H9 (cell line): ENCODE results near the gene AFG1L. TPM values are rescaled to one million over a fixed set of nuclear protein-coding genes. Genes with fewer than 3 reads are reported as not detected.

Source experiments
- DNase-seq: peaks from one replicate; pipeline ENCODE4 v3.0.0-alpha.2; 2017
- H2AFZ ChIP-seq: one replicate; pipeline ENCODE4 v1.6.1; 2013; ENCODE audit warnings: mild to moderate bottlenecking, low read length, control low read depth, moderate library complexity
- H2AK5ac ChIP-seq: 2 replicates; pipeline ENCODE4 v1.6.1; 2013; ENCODE audit warnings: low read length, control low read depth, mixed read lengths; ENCODE audit not compliant: insufficient read length
- H2BK120ac ChIP-seq: one replicate; pipeline ENCODE4 v1.6.1; 2013; ENCODE audit warnings: low read depth, mild to moderate bottlenecking, low read length, control low read depth, inconsistent platforms; ENCODE audit not compliant: poor library complexity, severe bottlenecking
- H2BK12ac ChIP-seq: 2 replicates; pipeline ENCODE4 v1.6.1; 2013; ENCODE audit warnings: low read length, control low read depth, mixed read lengths, low read depth; ENCODE audit not compliant: insufficient read length
- H2BK15ac ChIP-seq: 2 replicates; pipeline ENCODE4 v1.6.1; 2013; ENCODE audit warnings: low read depth, low read length, control low read depth
- H2BK20ac ChIP-seq: one replicate; pipeline ENCODE4 v1.6.1; 2013; ENCODE audit warnings: low read depth, mild to moderate bottlenecking, low read length, control low read depth, inconsistent platforms; ENCODE audit not compliant: poor library complexity, severe bottlenecking
- H2BK5ac ChIP-seq: 2 replicates; pipeline ENCODE4 v1.6.1; 2013; ENCODE audit warnings: low read length, control low read depth, mixed read lengths; ENCODE audit not compliant: insufficient read length
- H3K14ac ChIP-seq: 2 replicates; pipeline ENCODE4 v1.6.1; 2013; ENCODE audit warnings: low read length, control low read depth; ENCODE audit not compliant: insufficient read depth
- H3K18ac ChIP-seq: 2 replicates; pipeline ENCODE4 v1.6.1; 2013; ENCODE audit warnings: low read depth, mild to moderate bottlenecking, mixed read lengths, low read length, control low read depth; ENCODE audit not compliant: insufficient read length
- H3K23ac ChIP-seq: 2 replicates; pipeline ENCODE4 v1.6.1; 2013; ENCODE audit warnings: low read length, control low read depth, mixed read lengths, low read depth; ENCODE audit not compliant: insufficient read length
- H3K23me2 ChIP-seq: 2 replicates; pipeline ENCODE4 v1.6.1; 2013; ENCODE audit warnings: low read depth, mild to moderate bottlenecking, mixed read lengths, low read length, control low read depth; ENCODE audit not compliant: insufficient read length, poor library complexity, severe bottlenecking
- H3K27ac ChIP-seq: 2 replicates; pipeline ENCODE4 v1.5.1; 2013; ENCODE audit warnings: low read length, control low read depth, mixed read lengths, low read depth; ENCODE audit not compliant: insufficient read length
- H3K27me3 ChIP-seq: 2 replicates; pipeline ENCODE4 v1.6.1; 2013; ENCODE audit warnings: low read length, control low read depth, inconsistent platforms; ENCODE audit not compliant: insufficient read depth
- H3K4ac ChIP-seq: 2 replicates; pipeline ENCODE4 v1.6.1; 2013; ENCODE audit warnings: low read depth, mild to moderate bottlenecking, control low read depth, inconsistent platforms, low read length, moderate library complexity
- H3K4me1 ChIP-seq: 2 replicates; pipeline ENCODE4 v1.6.1; 2013; ENCODE audit warnings: low read length, control low read depth, inconsistent platforms; ENCODE audit not compliant: insufficient read depth
- H3K4me2 ChIP-seq: 2 replicates; pipeline ENCODE4 v1.6.1; 2013; ENCODE audit warnings: low read length, control low read depth, mixed read lengths; ENCODE audit not compliant: insufficient read length, insufficient read depth
- H3K56ac ChIP-seq: 2 replicates; pipeline ENCODE4 v1.6.1; 2013; ENCODE audit warnings: low read depth, mild to moderate bottlenecking, mixed read lengths, low read length, control low read depth; ENCODE audit not compliant: insufficient read length
- H3K79me1 ChIP-seq: 2 replicates; pipeline ENCODE4 v1.6.1; 2013; ENCODE audit warnings: low read depth, mild to moderate bottlenecking, moderate library complexity, low read length, control low read depth, inconsistent platforms; ENCODE audit not compliant: insufficient read depth, poor library complexity, severe bottlenecking
- H3K79me2 ChIP-seq: 2 replicates; pipeline ENCODE4 v1.6.1; 2013; ENCODE audit warnings: low read length, control low read depth, inconsistent platforms; ENCODE audit not compliant: insufficient read depth
- H3K9ac ChIP-seq: 2 replicates; pipeline ENCODE4 v1.6.1; 2013; ENCODE audit warnings: low read length, control low read depth, mixed read lengths; ENCODE audit not compliant: insufficient read length; ENCODE audit errors: extremely low read depth
- H3K9me3 ChIP-seq: one replicate; pipeline ENCODE4 v1.6.1; 2013; ENCODE audit warnings: low read depth, low read length, inconsistent platforms; ENCODE audit not compliant: control insufficient read depth
- H3T11ph ChIP-seq: one replicate; pipeline ENCODE4 v1.6.1; 2013; ENCODE audit warnings: mild to moderate bottlenecking, low read length, control low read depth, inconsistent platforms
- H4K20me1 ChIP-seq: one replicate; pipeline ENCODE4 v1.6.1; 2013; ENCODE audit not compliant: control insufficient read depth, insufficient read length, insufficient read depth
- H4K5ac ChIP-seq: 2 replicates; pipeline ENCODE4 v1.6.1; 2013; ENCODE audit warnings: low read depth, mild to moderate bottlenecking, mixed read lengths, low read length, control low read depth; ENCODE audit not compliant: insufficient read length
- H4K8ac ChIP-seq: replicated peaks from 2 replicates; pipeline ENCODE4 v1.6.1; 2013; ENCODE audit warnings: low read length, control low read depth, mixed read lengths, low read depth; ENCODE audit not compliant: insufficient read length
- H4K91ac ChIP-seq: 2 replicates; pipeline ENCODE4 v1.6.1; 2013; ENCODE audit warnings: low read depth, mild to moderate bottlenecking, moderate library complexity, mixed read lengths, low read length, control low read depth; ENCODE audit not compliant: insufficient read length
- H3K27ac Mint-ChIP-seq, 3 experiments: 2 replicates in 2 of 3; 3 replicates in 1 of 3; pipeline ENCODE4 v1.8.0; 2020 to 2021; ENCODE audit warnings: mixed read lengths in 3 of 3, mild to moderate bottlenecking in 1 of 3, moderate library complexity in 1 of 3
- H3K27me3 Mint-ChIP-seq: 2 replicates; pipeline ENCODE4 v1.8.0; 2021; ENCODE audit warnings: low read depth, mild to moderate bottlenecking, moderate library complexity, mixed read lengths
- H3K36me3 Mint-ChIP-seq, 3 experiments: 2 replicates in 2 of 3; 3 replicates in 1 of 3; pipeline ENCODE4 v1.8.0; 2020 to 2021; ENCODE audit warnings: low read depth in 3 of 3, mixed read lengths in 3 of 3; ENCODE audit not compliant: insufficient read depth in 1 of 3
- H3K4me1 Mint-ChIP-seq, 2 experiments: 2 replicates each; pipeline ENCODE4 v1.8.0; 2020; ENCODE audit warnings: mixed read lengths in 2 of 2
- H3K4me3 Mint-ChIP-seq, 2 experiments: 2 replicates in 1 of 2; 3 replicates in 1 of 2; pipeline ENCODE4 v1.8.0; 2020 to 2021; ENCODE audit warnings: mild to moderate bottlenecking in 2 of 2, mixed read lengths in 2 of 2, moderate library complexity in 1 of 2
- H3K9me3 Mint-ChIP-seq, 2 experiments: 2 replicates in 1 of 2; 3 replicates in 1 of 2; pipeline ENCODE4 v1.8.0; 2020; ENCODE audit warnings: mild to moderate bottlenecking in 2 of 2, mixed read lengths in 2 of 2, moderate library complexity in 1 of 2
- WGBS: extraction: QIAGEN DNeasy Blood & Tissue Kit; methylation state at CpG from one replicate; pipeline ENCODE4 v1.1.7; 2013; ENCODE audit warnings: missing lambda C conversion rate, low lambda C conversion rate, mixed read lengths; ENCODE audit not compliant: insufficient read length; ENCODE audit errors: extremely low coverage; 5-methylcytosine and 5-hydroxymethylcytosine counted together
- total RNA-seq: library from RNA; stranded (reverse); gene quantifications from 2 replicates; pipeline ENCODE4 v1.2.1, GENCODE V29; 2021
- TF ChIP-seq, protein P1 (sequence below): fragments of 200-600 bp; sonication (generic); conservative IDR thresholded peaks from 3 replicates; pipeline ENCODE4 v1.8.0; 2021; ENCODE audit warnings: antibody characterized with exemption, mild to moderate bottlenecking

Gene AFG1L
- total RNA-seq, 1 experiment from 2014 or later = 4.7 TPM

DNA sequence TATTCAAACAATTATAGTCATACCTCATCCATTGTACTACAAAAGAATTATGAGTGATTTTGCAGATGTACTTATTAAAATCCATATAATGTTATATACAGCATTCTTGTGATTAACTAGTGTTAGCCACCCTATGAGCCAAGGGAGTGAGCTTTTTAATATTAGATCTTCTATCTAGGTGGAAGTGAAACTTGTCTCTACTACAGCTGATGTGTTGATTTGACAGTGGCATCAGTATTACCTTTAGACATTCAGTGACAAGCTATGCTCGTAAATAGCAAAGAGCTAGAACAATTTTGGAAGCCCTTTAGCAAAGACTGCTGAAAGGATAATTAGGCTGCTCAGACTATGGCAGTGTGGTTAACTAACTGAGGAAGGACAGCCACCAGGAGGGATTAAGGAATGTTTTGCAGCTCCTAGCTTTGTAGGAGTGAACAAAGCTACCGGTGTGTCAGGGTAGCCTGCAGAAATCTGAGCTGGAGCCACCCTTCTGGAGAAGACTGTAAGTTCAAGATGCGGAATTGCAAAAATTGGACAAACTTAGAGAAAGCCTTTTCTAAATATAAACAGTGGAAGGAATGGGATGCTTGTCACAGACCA, 73.7 kb downstream of the AFG1L start:
- Histone ChIP-seq H3K79me1 (no peaks in the 10 kb centered on the region), H3K18ac (no peak overlapping the region), H4K20me1 (no peaks in the 10 kb centered on the region), H2BK5ac (no peak overlapping the region), H4K5ac (no peak overlapping the region), H3K9me3 (no peaks in the 10 kb centered on the region), H3K14ac (no peak overlapping the region), H3K56ac (no peak overlapping the region), H4K91ac (no peak overlapping the region), H2BK15ac (no peak overlapping the region), H3K79me2 (no peaks in the 10 kb centered on the region), H2BK20ac (no peak overlapping the region), H3K4me2 (no peak overlapping the region), H3K9ac (no peak overlapping the region), H2BK120ac (no peak overlapping the region), H3K4me1 (no peaks in the 10 kb centered on the region), H3T11ph (no peak overlapping the region), H2BK12ac (no peak overlapping the region), H4K8ac (no peak overlapping the region), H3K4ac (no peak overlapping the region), H3K27ac (no peak overlapping the region), H3K23me2 (no peaks in the 10 kb centered on the region), H2AFZ (no peak overlapping the region), H3K23ac (no peak overlapping the region), H3K27me3 (no peaks in the 10 kb centered on the region), H2AK5ac (no peak overlapping the region)
- Mint-ChIP-seq H3K27me3 (no peaks in the 10 kb centered on the region), H3K9me3 (no peaks in the 10 kb centered on the region), H3K36me3 (no peaks in the 10 kb centered on the region), H3K4me3 (no peak overlapping the region), H3K27ac (no peak overlapping the region), H3K4me1 (peaks cover 3% of the 10 kb centered on the region in 2 experiments; a peak in 1 of 4 replicates)
- TF ChIP-seq, protein P1, sequence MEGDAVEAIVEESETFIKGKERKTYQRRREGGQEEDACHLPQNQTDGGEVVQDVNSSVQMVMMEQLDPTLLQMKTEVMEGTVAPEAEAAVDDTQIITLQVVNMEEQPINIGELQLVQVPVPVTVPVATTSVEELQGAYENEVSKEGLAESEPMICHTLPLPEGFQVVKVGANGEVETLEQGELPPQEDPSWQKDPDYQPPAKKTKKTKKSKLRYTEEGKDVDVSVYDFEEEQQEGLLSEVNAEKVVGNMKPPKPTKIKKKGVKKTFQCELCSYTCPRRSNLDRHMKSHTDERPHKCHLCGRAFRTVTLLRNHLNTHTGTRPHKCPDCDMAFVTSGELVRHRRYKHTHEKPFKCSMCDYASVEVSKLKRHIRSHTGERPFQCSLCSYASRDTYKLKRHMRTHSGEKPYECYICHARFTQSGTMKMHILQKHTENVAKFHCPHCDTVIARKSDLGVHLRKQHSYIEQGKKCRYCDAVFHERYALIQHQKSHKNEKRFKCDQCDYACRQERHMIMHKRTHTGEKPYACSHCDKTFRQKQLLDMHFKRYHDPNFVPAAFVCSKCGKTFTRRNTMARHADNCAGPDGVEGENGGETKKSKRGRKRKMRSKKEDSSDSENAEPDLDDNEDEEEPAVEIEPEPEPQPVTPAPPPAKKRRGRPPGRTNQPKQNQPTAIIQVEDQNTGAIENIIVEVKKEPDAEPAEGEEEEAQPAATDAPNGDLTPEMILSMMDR = no peak
- no peak for DNase-seq
- no CpG with 5 or more reads among the region's 3 CpGs for WGBS
